MM.1S (cell line): Measurements from ENCODE around the gene PRKCD.

Source experiments
- DNase-seq: peaks from one replicate; pipeline ENCODE4 v3.0.0-alpha.2; 2015
- H2AFZ ChIP-seq: fragments of 300-600 bp; sonication (generic); 2 replicates; pipeline ENCODE4 v1.6.0; 2016; ENCODE audit warnings: antibody characterized with exemption, low read length
- H3F3A ChIP-seq: fragments of 300-600 bp; sonication (generic); 2 replicates; pipeline ENCODE4 v1.6.1; 2016; ENCODE audit warnings: mild to moderate bottlenecking, antibody characterized with exemption, low read length, moderate library complexity, mixed read lengths; ENCODE audit not compliant: insufficient read depth
- H3K27ac ChIP-seq: fragments of 300-600 bp; sonication (generic); 2 replicates; pipeline ENCODE4 v1.5.1; 2016; ENCODE audit warnings: mild to moderate bottlenecking, low read length
- H3K27me3 ChIP-seq: fragments of 300-600 bp; sonication (generic); replicated peaks from 2 replicates; pipeline ENCODE4 v1.6.0; 2016; ENCODE audit warnings: low read length; ENCODE audit not compliant: insufficient read depth
- H3K36me3 ChIP-seq: fragments of 300-600 bp; sonication (generic); replicated peaks from 2 replicates; pipeline ENCODE4 v1.6.1; 2016; ENCODE audit warnings: mild to moderate bottlenecking, low read length, mixed read lengths; ENCODE audit not compliant: insufficient read depth
- H3K4me1 ChIP-seq: fragments of 300-600 bp; sonication (generic); 2 replicates; pipeline ENCODE4 v1.6.1; 2016; ENCODE audit warnings: low read length, mixed read lengths
- H3K4me2 ChIP-seq: fragments of 300-600 bp; sonication (generic); 2 replicates; pipeline ENCODE4 v1.6.0; 2016; ENCODE audit warnings: low read depth, low read length
- H3K4me3 ChIP-seq: fragments of 300-600 bp; sonication (generic); 2 replicates; pipeline ENCODE4 v1.5.1; 2016; ENCODE audit warnings: low read length, mixed read lengths
- H3K79me2 ChIP-seq: fragments of 300-600 bp; sonication (generic); 2 replicates; pipeline ENCODE4 v1.6.1; 2016; ENCODE audit warnings: mixed run types, low read length, mixed read lengths
- H3K9ac ChIP-seq: fragments of 300-600 bp; sonication (generic); 2 replicates; pipeline ENCODE4 v1.6.1; 2016; ENCODE audit warnings: low read length, mixed read lengths
- H3K9me2 ChIP-seq: fragments of 300-600 bp; sonication (generic); replicated peaks from 2 replicates; pipeline ENCODE4 v1.6.1; 2016; ENCODE audit warnings: mild to moderate bottlenecking, low read length, mixed read lengths; ENCODE audit not compliant: insufficient read depth
- H3K9me3 ChIP-seq: fragments of 300-600 bp; sonication (generic); replicated peaks from 2 replicates; pipeline ENCODE4 v1.6.1; 2016; ENCODE audit warnings: mild to moderate bottlenecking, low read length, mixed read lengths; ENCODE audit not compliant: insufficient read depth
- H4K20me1 ChIP-seq: fragments of 300-600 bp; sonication (generic); 2 replicates; pipeline ENCODE4 v1.6.1; 2016; ENCODE audit warnings: mild to moderate bottlenecking, low read length, moderate library complexity, mixed read lengths; ENCODE audit not compliant: insufficient read depth
- CTCF ChIP-seq: fragments of 300-600 bp; sonication (generic); IDR thresholded peaks from 2 replicates; pipeline ENCODE4 v1.5.1; 2016; ENCODE audit warnings: antibody characterized with exemption, low read length, mixed read lengths
- EZH2 ChIP-seq: fragments of 300-600 bp; sonication (generic); optimal IDR thresholded peaks from 2 replicates; pipeline ENCODE3; 2017; ENCODE audit warnings: low read depth, mild to moderate bottlenecking, antibody characterized with exemption, low read length, mixed read lengths
- EZH2phosphoT487 ChIP-seq: fragments of 300-600 bp; sonication (generic); IDR thresholded peaks from 2 replicates; pipeline ENCODE4 v1.6.1; 2018; ENCODE audit warnings: antibody characterized with exemption, low read length

The PRKCD gene

GRCh38 chr3:53132347-53132746, 28.7 kb upstream of the PRKCD start:
- TF ChIP-seq EZH2phosphoT487: no peak
- no peak for TF ChIP-seq CTCF
- TF ChIP-seq EZH2: no peak
- no peak for DNase-seq
- Histone ChIP-seq H3K9me2 (no peaks in the 10 kb centered on the region), H3K4me2 (no peak overlapping the region), H3K9ac (no peak overlapping the region), H3K27ac (no peak overlapping the region), H3F3A (no peaks in the 10 kb centered on the region), H3K36me3 (no peaks in the 10 kb centered on the region), H3K4me1 (peaks cover 15% of the 10 kb centered on the region), H3K9me3 (no peaks in the 10 kb centered on the region), H3K27me3 (no peaks in the 10 kb centered on the region), H3K4me3 (no peak overlapping the region), H4K20me1 (no peaks in the 10 kb centered on the region), H2AFZ (no peak overlapping the region), H3K79me2 (peaks cover 22% of the 10 kb centered on the region)

DNA sequence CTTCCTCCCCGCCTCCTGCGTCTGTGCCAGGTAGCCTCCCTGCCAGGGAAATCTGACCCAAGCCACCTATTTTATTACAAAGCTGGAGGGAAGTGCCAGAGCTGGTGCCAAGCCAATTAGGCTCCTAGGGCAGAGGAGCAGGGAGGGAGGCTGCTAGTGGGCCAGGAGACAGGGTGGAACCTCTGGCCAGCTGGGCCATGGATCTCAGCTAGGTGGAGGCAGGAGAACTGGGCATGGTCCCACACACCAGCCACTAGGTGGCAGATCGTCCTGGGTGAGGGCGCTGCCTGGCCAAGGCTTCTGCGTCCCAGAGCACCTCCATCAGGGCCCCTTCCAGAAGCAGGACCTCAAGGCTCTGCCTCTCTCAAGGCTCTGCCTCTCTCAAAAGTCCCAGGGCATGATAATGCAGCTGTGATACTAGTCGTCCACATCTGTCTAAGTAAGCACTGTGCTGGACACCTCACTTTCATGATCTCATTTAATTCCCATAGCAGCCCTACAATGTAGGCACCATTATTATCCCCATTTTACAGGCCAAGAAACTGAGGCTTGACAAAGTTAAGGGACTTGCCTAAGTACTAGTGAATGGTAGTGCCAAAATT, 26.3 kb upstream of the PRKCD start:
- peak; percentile 86 for TF ChIP-seq CTCF
- TF ChIP-seq EZH2: no peak
- H3K27me3 ChIP-seq: no peaks in the 10 kb centered on the region
- no peak overlapping the region for H3K9ac ChIP-seq
- no peaks in the 10 kb centered on the region for H3K9me2 ChIP-seq
- no peaks in the 10 kb centered on the region for H3K9me3 ChIP-seq
- peak; percentile 73 for DNase-seq
- no peaks in the 10 kb centered on the region for H4K20me1 ChIP-seq
- H3K36me3 ChIP-seq: no peaks in the 10 kb centered on the region
- peaks cover 5% of the 10 kb centered on the region for H3K79me2 ChIP-seq
- H3K4me2 ChIP-seq: no peak overlapping the region
- no peak overlapping the region for H2AFZ ChIP-seq
- H3K4me3 ChIP-seq: no peak overlapping the region
- H3K4me1 ChIP-seq: peaks cover 6% of the 10 kb centered on the region
- H3K27ac ChIP-seq: no peak overlapping the region
- H3F3A ChIP-seq: no peaks in the 10 kb centered on the region

DNA sequence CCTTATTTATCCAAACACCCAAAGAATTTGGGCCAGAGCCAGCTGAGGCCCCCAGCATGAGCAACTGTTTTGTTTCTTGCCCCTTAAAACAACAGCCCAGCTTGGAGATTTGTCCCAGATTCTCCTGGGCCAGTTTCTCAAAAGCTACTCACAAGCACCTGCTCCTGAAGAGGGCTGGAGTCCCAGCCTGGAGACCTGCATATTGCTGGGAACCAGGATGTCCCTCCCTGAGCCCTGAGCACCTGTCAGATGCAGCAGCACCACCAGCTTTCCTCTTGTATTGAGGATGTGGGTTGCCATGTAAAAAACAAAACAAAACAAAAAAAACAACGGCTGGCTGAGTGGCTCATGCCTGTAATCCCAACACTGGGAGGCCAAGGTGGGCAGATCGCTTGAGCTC, 23.8 kb upstream of the PRKCD start:
- Histone ChIP-seq H3K4me1 (no peaks in the 10 kb centered on the region), H3K9ac (no peak overlapping the region), H3K9me3 (no peaks in the 10 kb centered on the region), H3K4me2 (no peak overlapping the region), H2AFZ (no peak overlapping the region), H3K4me3 (no peak overlapping the region), H4K20me1 (no peaks in the 10 kb centered on the region), H3K79me2 (no peaks in the 10 kb centered on the region), H3K9me2 (no peaks in the 10 kb centered on the region), H3F3A (no peaks in the 10 kb centered on the region), H3K36me3 (no peaks in the 10 kb centered on the region), H3K27ac (no peak overlapping the region), H3K27me3 (no peaks in the 10 kb centered on the region)
- DNase-seq: no peak
- no peak for TF ChIP-seq CTCF
- TF ChIP-seq EZH2: no peak
- TF ChIP-seq EZH2phosphoT487: no peak
